Astrocyte (in vitro differentiated cells and primary cell): ENCODE measurements around the gene MGMT. TPM values are rescaled to one million over a fixed set of nuclear protein-coding genes. Genes with fewer than 3 reads are reported as not detected.

ENCODE experiments used
- DNase-seq: peaks from one replicate; pipeline ENCODE4 v3.0.0-alpha.2; 2010; ENCODE audit warnings: low read depth
- FAIRE-seq: peaks from 2 replicates; lab custom pipeline; 2011; peaks lifted over from hg19 to GRCh38; lab: Jason Lieb, UNC
- H2AFZ ChIP-seq: 2 replicates; pipeline ENCODE4 v1.6.0; 2012; ENCODE audit warnings: low read depth, low read length, inconsistent platforms
- H3K27ac ChIP-seq: 2 replicates; pipeline ENCODE4 v1.5.1; 2011; ENCODE audit warnings: low read depth, low read length, inconsistent platforms
- H3K27me3 ChIP-seq: 2 replicates; pipeline ENCODE4 v1.6.0; 2011; ENCODE audit warnings: low read length, inconsistent platforms; ENCODE audit not compliant: insufficient read depth
- H3K36me3 ChIP-seq: 2 replicates; pipeline ENCODE4 v1.5.1; 2011; ENCODE audit warnings: low read length, inconsistent platforms; ENCODE audit not compliant: insufficient read depth
- H3K4me1 ChIP-seq: 2 replicates; pipeline ENCODE4 v1.5.1; 2011; ENCODE audit warnings: low read length, inconsistent platforms; ENCODE audit not compliant: insufficient read depth
- H3K4me2 ChIP-seq: 2 replicates; pipeline ENCODE4 v1.6.0; 2012; ENCODE audit warnings: low read length, inconsistent platforms
- H3K4me3 ChIP-seq: 2 replicates; pipeline ENCODE4 v1.5.1; 2011; ENCODE audit warnings: low read depth, mild to moderate bottlenecking, low read length, inconsistent platforms; ENCODE audit not compliant: insufficient read depth
- H3K79me2 ChIP-seq: 2 replicates; pipeline ENCODE4 v1.6.0; 2012; ENCODE audit warnings: mild to moderate bottlenecking, low read length, inconsistent platforms; ENCODE audit not compliant: insufficient read depth
- H3K9ac ChIP-seq: 2 replicates; pipeline ENCODE4 v1.6.0; 2012; ENCODE audit warnings: mild to moderate bottlenecking, low read length, inconsistent platforms
- H3K9me3 ChIP-seq: 2 replicates; pipeline ENCODE4 v1.5.1; 2012; ENCODE audit warnings: low read depth, mild to moderate bottlenecking, low read length, inconsistent platforms; ENCODE audit not compliant: insufficient read depth
- H4K20me1 ChIP-seq: 2 replicates; pipeline ENCODE4 v1.6.0; 2012; ENCODE audit warnings: low read length, inconsistent platforms; ENCODE audit not compliant: insufficient read depth
- H3K27ac Mint-ChIP-seq: one replicate; pipeline ENCODE4 v1.8.0; 2021; ENCODE audit warnings: mild to moderate bottlenecking, mixed read lengths; ENCODE audit not compliant: unreplicated experiment
- H3K27me3 Mint-ChIP-seq: one replicate; pipeline ENCODE4 v1.8.0; 2021; ENCODE audit warnings: low read depth, mixed read lengths; ENCODE audit not compliant: unreplicated experiment
- H3K36me3 Mint-ChIP-seq: one replicate; pipeline ENCODE4 v1.8.0; 2021; ENCODE audit warnings: low read depth, mixed read lengths; ENCODE audit not compliant: unreplicated experiment
- H3K4me1 Mint-ChIP-seq: one replicate; pipeline ENCODE4 v1.8.0; 2021; ENCODE audit warnings: low read depth, mixed read lengths; ENCODE audit not compliant: unreplicated experiment
- H3K4me3 Mint-ChIP-seq: one replicate; pipeline ENCODE4 v1.8.0; 2021; ENCODE audit warnings: mild to moderate bottlenecking, moderate library complexity, mixed read lengths; ENCODE audit not compliant: unreplicated experiment
- H3K9me3 Mint-ChIP-seq: one replicate; pipeline ENCODE4 v1.8.0; 2021; ENCODE audit warnings: mild to moderate bottlenecking, mixed read lengths; ENCODE audit not compliant: unreplicated experiment
- CTCF ChIP-seq: IDR thresholded peaks from 2 replicates; pipeline ENCODE4 v1.5.1; 2011; ENCODE audit warnings: low read depth, mild to moderate bottlenecking, inconsistent platforms, low read length, moderate library complexity; ENCODE audit not compliant: insufficient read depth
- EZH2 ChIP-seq: IDR thresholded peaks from 2 replicates; pipeline ENCODE4 v1.6.1; 2012; ENCODE audit warnings: mild to moderate bottlenecking, low read length, inconsistent platforms; ENCODE audit not compliant: insufficient read depth
- total RNA-seq: library from RNA; stranded (reverse); gene quantifications from 2 replicates; pipeline ENCODE4 v1.2.1, GENCODE V29; 2021

The MGMT gene
- total RNA-seq, 1 donor from 2014 or later: 9.5 TPM

DNA sequence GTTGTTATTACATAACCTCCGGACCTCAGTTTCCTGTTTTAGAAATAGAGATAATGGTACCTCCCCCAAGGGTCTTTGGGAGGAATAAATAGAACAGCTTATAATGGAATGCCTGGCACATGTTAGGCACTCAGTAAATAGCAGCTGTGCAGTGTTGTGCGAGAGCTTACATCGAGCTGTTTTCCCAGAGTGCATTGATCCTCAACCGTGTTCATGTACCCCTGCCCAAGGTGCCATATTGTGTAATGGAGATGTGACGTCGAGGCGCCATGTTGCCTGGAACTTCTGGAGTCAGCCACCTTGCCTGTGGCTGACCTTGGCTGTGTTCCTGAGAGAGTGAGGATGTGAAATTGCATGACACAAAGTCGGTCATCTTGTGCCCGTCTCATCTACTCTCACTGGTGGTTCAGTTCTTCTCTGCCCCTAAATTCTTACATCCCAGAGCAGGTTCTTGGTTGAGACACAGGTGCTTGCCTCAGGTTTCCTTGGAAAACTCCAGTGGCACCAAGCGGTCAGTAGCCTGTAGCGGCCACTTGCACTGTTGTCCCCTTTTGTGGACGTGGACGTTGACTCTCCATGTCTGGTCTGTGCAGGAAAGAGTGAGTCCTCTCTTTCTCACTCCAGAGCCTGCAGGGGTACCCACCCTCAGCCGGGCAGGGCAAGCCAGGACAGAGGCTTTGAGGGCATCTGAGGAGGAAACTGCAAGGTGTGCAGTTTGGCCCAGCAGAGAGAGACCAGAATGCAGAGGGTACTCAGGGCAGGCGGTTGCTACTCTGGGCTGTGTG lies 230.6 kb downstream of the MGMT start:
- Histone ChIP-seq H3K27me3 (no peaks in the 10 kb centered on the region), H3K79me2 (no peaks in the 10 kb centered on the region), H3K36me3 (no peaks in the 10 kb centered on the region), H3K4me1 (no peaks in the 10 kb centered on the region), H4K20me1 (no peaks in the 10 kb centered on the region), H3K4me2 (no peak overlapping the region), H3K9ac (no peak overlapping the region), H3K27ac (no peak overlapping the region), H3K9me3 (no peaks in the 10 kb centered on the region), H2AFZ (no peak overlapping the region), H3K4me3 (no peak overlapping the region)
- Mint-ChIP-seq H3K36me3 (no peaks in the 10 kb centered on the region), H3K27me3 (no peaks in the 10 kb centered on the region), H3K27ac (no peak overlapping the region), H3K4me1 (no peaks in the 10 kb centered on the region), H3K4me3 (no peak overlapping the region), H3K9me3 (peaks cover 2% of the 10 kb centered on the region)
- TF ChIP-seq CTCF (no peak), EZH2 (no peak)
- DNase-seq (no peak), FAIRE-seq (no peak)

- peaks cover 4% of the 10 kb centered on the region for H3K27me3 Mint-ChIP-seq
- peaks cover 2% of the 10 kb centered on the region for H3K9me3 Mint-ChIP-seq
- no peak for TF ChIP-seq EZH2
- no peaks in the 10 kb centered on the region for H3K4me1 ChIP-seq
- H3K27ac ChIP-seq: no peak overlapping the region
- H4K20me1 ChIP-seq: no peaks in the 10 kb centered on the region
- peaks cover 2% of the 10 kb centered on the region for H3K36me3 Mint-ChIP-seq
- no peaks in the 10 kb centered on the region for H3K9me3 ChIP-seq
- no peak overlapping the region for H3K27ac Mint-ChIP-seq
- DNase-seq: no peak
- no peak overlapping the region for H2AFZ ChIP-seq
- no peak overlapping the region for H3K4me3 ChIP-seq
- H3K27me3 ChIP-seq: no peaks in the 10 kb centered on the region
- H3K36me3 ChIP-seq: no peaks in the 10 kb centered on the region
- no peak overlapping the region for H3K9ac ChIP-seq
- no peak overlapping the region for H3K4me2 ChIP-seq
- FAIRE-seq: no peak
- peaks cover under 1% of the 10 kb centered on the region for H3K4me1 Mint-ChIP-seq
- H3K79me2 ChIP-seq: no peaks in the 10 kb centered on the region
- no peak overlapping the region for H3K4me3 Mint-ChIP-seq
These were observed 232.8 kb downstream of the MGMT start for GRCh38 chr10:129699722-129700340.

DNA sequence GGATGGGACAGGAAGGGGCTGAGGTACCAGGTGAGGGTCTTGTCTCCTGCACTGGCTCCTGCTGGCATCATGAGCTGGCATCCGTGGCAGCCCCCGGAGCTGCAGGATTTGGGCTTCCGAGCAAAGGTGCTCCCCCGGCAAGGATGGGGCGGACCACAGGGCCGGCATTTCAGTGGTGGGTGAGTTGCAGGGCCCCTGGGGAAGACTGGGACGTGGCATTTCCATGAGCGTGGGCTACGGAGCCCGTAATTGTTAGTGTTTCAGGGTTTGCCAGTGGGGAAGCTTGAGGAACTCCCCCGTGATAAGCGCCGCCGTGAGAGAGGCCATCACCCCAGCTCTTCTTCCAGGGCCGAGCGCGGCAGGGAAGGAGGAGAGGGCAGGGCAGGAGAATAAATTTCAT lies 235.6 kb downstream of the MGMT start:
- no peak overlapping the region for H3K4me3 Mint-ChIP-seq
- Histone ChIP-seq H3K4me3 (no peak overlapping the region), H3K27ac (no peak overlapping the region), H3K79me2 (no peaks in the 10 kb centered on the region), H3K9me3 (no peaks in the 10 kb centered on the region), H3K27me3 (no peaks in the 10 kb centered on the region), H4K20me1 (no peaks in the 10 kb centered on the region), H2AFZ (no peak overlapping the region), H3K4me1 (no peaks in the 10 kb centered on the region), H3K9ac (no peak overlapping the region), H3K36me3 (no peaks in the 10 kb centered on the region), H3K4me2 (no peak overlapping the region)
- DNase-seq (no peak), FAIRE-seq (no peak)
- TF ChIP-seq EZH2 (no peak), CTCF (no peak)
- H3K36me3 Mint-ChIP-seq: peaks cover 5% of the 10 kb centered on the region
- H3K27ac Mint-ChIP-seq: no peak overlapping the region
- no peaks in the 10 kb centered on the region for H3K9me3 Mint-ChIP-seq
- peaks cover 3% of the 10 kb centered on the region for H3K4me1 Mint-ChIP-seq
- H3K27me3 Mint-ChIP-seq: peaks cover 6% of the 10 kb centered on the region
